Astrocyte of the cerebellum (primary cell): Measurements from ENCODE around the gene PTGS2.

Experiments
- DNase-seq: peaks from one replicate; pipeline ENCODE4 v3.0.0-alpha.2; 2011; ENCODE audit warnings: low read depth
- H3K4me3 ChIP-seq: 2 replicates; pipeline ENCODE4 v1.5.1; 2011; ENCODE audit warnings: mild to moderate bottlenecking, low read depth, low read length, moderate library complexity
- CTCF ChIP-seq: IDR thresholded peaks from 2 replicates; pipeline ENCODE4 v1.5.1; 2012; ENCODE audit warnings: low read length, low read depth, moderate library complexity, mild to moderate bottlenecking; ENCODE audit errors: missing control alignments
- in situ Hi-C: cut with HindIII; loops from 2 replicates; pipeline ENCODE4 v1.10.0; 2017; ENCODE audit warnings: low sequenced_read_pairs

The PTGS2 gene

GRCh38 chr1:186680245-186681061 lies at the start of gene PTGS2:
TSS of gene PTGS2 (minus strand) at chr1:186680423. CDS start at chr1:186680290, 133 bp downstream.
- peak; percentile 71 for TF ChIP-seq CTCF
- in situ Hi-C loops, result no loop called here
- peak; percentile 86 for DNase-seq
- H3K4me3 ChIP-seq, result peak within 1 kb of the TSS; percentile 86

GRCh38 chr1:186722711-186723309 lies 42.6 kb upstream of the PTGS2 start:
- TF ChIP-seq CTCF, result peak; percentile 52
- H3K4me3 ChIP-seq, result no peak overlapping the region
- DNase-seq, result peak; percentile 12
- in situ Hi-C loops, result no loop called here

- no peak overlapping the region for H3K4me3 ChIP-seq
- in situ Hi-C loops, result no loop called here
- no peak for DNase-seq
- no peak for TF ChIP-seq CTCF
Observed at GRCh38 chr1:186717286-186717685, 37.1 kb upstream of the PTGS2 start.

- TF ChIP-seq CTCF, result no peak
- H3K4me3 ChIP-seq, result no peak overlapping the region
- in situ Hi-C loops, result no loop called here
- DNase-seq, result no peak
Observed at GRCh38 chr1:186715887-186716809, 35.9 kb upstream of the PTGS2 start.

- TF ChIP-seq CTCF, result no peak
- no peak for DNase-seq
- H3K4me3 ChIP-seq, result no peak overlapping the region
- in situ Hi-C loops, result no loop called here
Observed at GRCh38 chr1:186710696-186711095, 30.5 kb upstream of the PTGS2 start.

GRCh38 chr1:186708694-186709097 lies 28.5 kb upstream of the PTGS2 start:
- no peak overlapping the region for H3K4me3 ChIP-seq
- in situ Hi-C loops, result no loop called here
- no peak for DNase-seq
- no peak for TF ChIP-seq CTCF
